Smooth muscle cell (in vitro differentiated cells): Measurements from ENCODE around the gene HSD17B1. TPM values are rescaled to one million over a fixed set of nuclear protein-coding genes. Genes with fewer than 3 reads are reported as not detected.

Experiments
- DNase-seq: peaks from one replicate; lab custom pipeline; 2025; ENCODE audit not compliant: unreplicated experiment; lab: John Stamatoyannopoulos, UW
- H2AFZ ChIP-seq: fragments of 200-600 bp; sonication (generic); 2 replicates; pipeline ENCODE4 v1.6.0; 2016; ENCODE audit warnings: antibody characterized with exemption, low read depth, mild to moderate bottlenecking
- H3F3A ChIP-seq: fragments of 200-600 bp; sonication (generic); 2 replicates; pipeline ENCODE4 v1.6.0; 2017; ENCODE audit warnings: antibody characterized with exemption, low read depth
- H3K27ac ChIP-seq: fragments of 200-600 bp; sonication (generic); 2 replicates; pipeline ENCODE4 v1.5.1; 2016; ENCODE audit warnings: low read depth, mild to moderate bottlenecking
- H3K27me3 ChIP-seq: fragments of 200-600 bp; sonication (generic); 2 replicates; pipeline ENCODE4 v1.6.1; 2016; ENCODE audit warnings: low read depth, mild to moderate bottlenecking
- H3K36me3 ChIP-seq: fragments of 200-600 bp; sonication (generic); 2 replicates; pipeline ENCODE4 v1.5.1; 2016; ENCODE audit warnings: low read depth
- H3K4me1 ChIP-seq: fragments of 200-600 bp; sonication (generic); 2 replicates; pipeline ENCODE4 v1.5.1; 2016; ENCODE audit warnings: low read depth
- H3K4me2 ChIP-seq: fragments of 200-600 bp; sonication (generic); 2 replicates; pipeline ENCODE4 v1.6.0; 2016; ENCODE audit warnings: mild to moderate bottlenecking
- H3K4me3 ChIP-seq: fragments of 200-600 bp; sonication (generic); 2 replicates; pipeline ENCODE4 v1.5.1; 2016; ENCODE audit warnings: mild to moderate bottlenecking
- H3K79me2 ChIP-seq: fragments of 200-600 bp; sonication (generic); 2 replicates; pipeline ENCODE4 v1.6.0; 2016; ENCODE audit warnings: low read depth, mild to moderate bottlenecking
- H3K9ac ChIP-seq: fragments of 200-600 bp; sonication (generic); 2 replicates; pipeline ENCODE4 v1.6.0; 2016; ENCODE audit warnings: low read depth
- H3K9me3 ChIP-seq: fragments of 200-600 bp; sonication (generic); replicated peaks from 2 replicates; pipeline ENCODE4 v1.5.1; 2016; ENCODE audit warnings: low read depth
- H4K20me1 ChIP-seq: fragments of 200-600 bp; sonication (generic); 2 replicates; pipeline ENCODE4 v1.6.0; 2016; ENCODE audit warnings: low read depth
- CTCF ChIP-seq: fragments of 200-600 bp; sonication (generic); IDR thresholded peaks from 2 replicates; pipeline ENCODE4 v1.5.1; 2017; ENCODE audit warnings: borderline replicate concordance, mild to moderate bottlenecking, antibody characterized with exemption; ENCODE audit not compliant: insufficient read depth, poor library complexity, severe bottlenecking
- WGBS: methylation state at CpG from one replicate; pipeline ENCODE4 v1.1.7; 2016; ENCODE audit warnings: low lambda C conversion rate; 5-methylcytosine and 5-hydroxymethylcytosine counted together
- polyA plus RNA-seq: library from polyadenylated mRNA; unstranded; fragments of >200 nt; fragmentation: Nextera tagmentation; extraction: Ambion mirVana; gene quantifications from 2 replicates; pipeline ENCODE4 v1.2.1, GENCODE V29; 2016
- total RNA-seq: library from RNA; depleted of rRNA; stranded (reverse); fragments of >200 nt; gene quantifications from 2 replicates; pipeline ENCODE4 v1.2.3, GENCODE V29; 2014

Gene HSD17B1
- total and polyA plus RNA-seq, 2 experiments from 2014 or later, result 0.40 to 3.5 TPM

- peaks cover 13% of the 10 kb centered on the region for H3F3A ChIP-seq
- no peaks in the 10 kb centered on the region for H3K36me3 ChIP-seq
- H3K4me3 ChIP-seq, result no peak overlapping the region
- 31% methylated on average over 9 of the region's 9 CpGs for WGBS
- no peaks in the 10 kb centered on the region for H3K27me3 ChIP-seq
- H3K79me2 ChIP-seq, result no peaks in the 10 kb centered on the region
- H3K27ac ChIP-seq, result peak overlapping the region; percentile 98
- TF ChIP-seq CTCF, result no peak
- no peaks in the 10 kb centered on the region for H3K9me3 ChIP-seq
- H3K9ac ChIP-seq, result peak overlapping the region; percentile 91
- no peaks in the 10 kb centered on the region for H4K20me1 ChIP-seq
- DNase-seq, result peak; percentile 19
- peak overlapping the region; percentile 71 for H3K4me2 ChIP-seq
- H3K4me1 ChIP-seq, result peaks cover 36% of the 10 kb centered on the region
- H2AFZ ChIP-seq, result no peak overlapping the region
These were observed 34.5 kb upstream of the HSD17B1 start for GRCh38 chr17:42518046-42518754.

GRCh38 chr17:42518755-42519545, 33.8 kb upstream of the HSD17B1 start:
- Histone ChIP-seq H3K36me3 (no peaks in the 10 kb centered on the region), H3K27me3 (no peaks in the 10 kb centered on the region), H3K79me2 (no peaks in the 10 kb centered on the region), H3K4me3 (no peak overlapping the region), H3K4me1 (peaks cover 36% of the 10 kb centered on the region), H3K4me2 (peak overlapping the region; percentile 71), H3K9me3 (no peaks in the 10 kb centered on the region), H3K9ac (peak overlapping the region; percentile 91), H2AFZ (no peak overlapping the region), H3K27ac (peak overlapping the region; percentile 98), H4K20me1 (no peaks in the 10 kb centered on the region), H3F3A (peaks cover 13% of the 10 kb centered on the region)
- DNase-seq, result no peak
- no peak for TF ChIP-seq CTCF
- 79% methylated on average over 6 of the region's 6 CpGs for WGBS

GRCh38 chr17:42519546-42520491, 32.9 kb upstream of the HSD17B1 start:
- peaks cover 36% of the 10 kb centered on the region for H3K4me1 ChIP-seq
- H2AFZ ChIP-seq, result no peak overlapping the region
- no peaks in the 10 kb centered on the region for H3K36me3 ChIP-seq
- H3F3A ChIP-seq, result peaks cover 13% of the 10 kb centered on the region
- WGBS, result 16% methylated on average over 12 of the region's 12 CpGs
- no peaks in the 10 kb centered on the region for H3K27me3 ChIP-seq
- DNase-seq, result peak; percentile 35
- H3K4me3 ChIP-seq, result no peak overlapping the region
- TF ChIP-seq CTCF, result no peak
- H3K9me3 ChIP-seq, result no peaks in the 10 kb centered on the region
- peak overlapping the region; percentile 98 for H3K27ac ChIP-seq
- no peaks in the 10 kb centered on the region for H4K20me1 ChIP-seq
- H3K9ac ChIP-seq, result peak overlapping the region; percentile 91
- H3K79me2 ChIP-seq, result no peaks in the 10 kb centered on the region
- H3K4me2 ChIP-seq, result peak overlapping the region; percentile 71
